Keratinocyte (primary cell): ENCODE results near the gene PHOX2B. TPM values are rescaled to one million over a fixed set of nuclear protein-coding genes. Genes with fewer than 3 reads are reported as not detected.

Experiments used
- DNase-seq: peaks from one replicate; pipeline ENCODE4 v3.0.0-alpha.2; 2011; ENCODE audit warnings: low read depth, missing footprints, low spot score
- FAIRE-seq: peaks from 2 replicates; lab custom pipeline; 2011; peaks lifted over from hg19 to GRCh38; lab: Jason Lieb, UNC
- H2AFZ ChIP-seq: 2 replicates; pipeline ENCODE4 v1.6.0; 2012; ENCODE audit warnings: low read length, control low read depth, inconsistent platforms; ENCODE audit not compliant: control insufficient read depth
- H3K27ac ChIP-seq: 2 replicates; pipeline ENCODE4 v1.5.1; 2011; ENCODE audit warnings: low read length; ENCODE audit not compliant: control insufficient read depth, insufficient read depth
- H3K27me3 ChIP-seq: 3 replicates; pipeline ENCODE4 v1.6.0; 2011; ENCODE audit warnings: low read length; ENCODE audit not compliant: control insufficient read depth, insufficient read depth; ENCODE audit errors: extremely low read depth
- H3K36me3 ChIP-seq, 2 experiments: 2 replicates in 1 of 2; 3 replicates in 1 of 2; pipeline ENCODE4 v1.5.1; 2011; ENCODE audit warnings: low read length in 2 of 2, mild to moderate bottlenecking in 1 of 2; ENCODE audit not compliant: control insufficient read depth in 2 of 2, insufficient read depth in 2 of 2; ENCODE audit errors: extremely low read depth in 1 of 2
- H3K4me1 ChIP-seq: 3 replicates; pipeline ENCODE4 v1.5.1; 2011; ENCODE audit warnings: low read length; ENCODE audit not compliant: control insufficient read depth, insufficient read depth; ENCODE audit errors: extremely low read depth
- H3K4me2 ChIP-seq: 3 replicates; pipeline ENCODE4 v1.6.0; 2011; ENCODE audit warnings: low read depth, low read length; ENCODE audit not compliant: control insufficient read depth, insufficient read depth; ENCODE audit errors: extremely low read depth
- H3K4me3 ChIP-seq, 3 experiments: fragments of 200-600 bp in 1 of 3; sonication (generic) in 1 of 3; 2 replicates in 2 of 3; 3 replicates in 1 of 3; pipeline ENCODE4 v1.5.1; 2011 to 2016; ENCODE audit warnings: low read length in 3 of 3, mild to moderate bottlenecking in 3 of 3, control low read depth in 2 of 3, inconsistent platforms in 1 of 3, low read depth in 1 of 3, mixed read lengths in 1 of 3, mixed run types in 1 of 3, moderate library complexity in 1 of 3; ENCODE audit not compliant: control insufficient read depth in 2 of 3, insufficient read depth in 2 of 3; ENCODE audit errors: extremely low read depth in 1 of 3
- H3K79me2 ChIP-seq: 2 replicates; pipeline ENCODE4 v1.6.0; 2012; ENCODE audit warnings: low read length; ENCODE audit not compliant: control insufficient read depth, insufficient read depth
- H3K9ac ChIP-seq: 3 replicates; pipeline ENCODE4 v1.6.0; 2011; ENCODE audit warnings: low read length; ENCODE audit not compliant: control insufficient read depth, insufficient read depth; ENCODE audit errors: extremely low read depth
- H3K9me1 ChIP-seq: 3 replicates; pipeline ENCODE4 v1.6.0; 2011; ENCODE audit warnings: low read length; ENCODE audit not compliant: control insufficient read depth, insufficient read depth; ENCODE audit errors: extremely low read depth
- H3K9me3 ChIP-seq: 2 replicates; pipeline ENCODE4 v1.5.1; 2012; ENCODE audit warnings: low read depth, low read length; ENCODE audit not compliant: control insufficient read depth
- H4K20me1 ChIP-seq: 3 replicates; pipeline ENCODE4 v1.6.0; 2011; ENCODE audit warnings: low read length; ENCODE audit not compliant: control insufficient read depth, insufficient read depth; ENCODE audit errors: extremely low read depth
- EZH2 ChIP-seq: IDR thresholded peaks from one replicate; pipeline ENCODE4 v1.6.1; 2012; ENCODE audit warnings: inconsistent platforms, mild to moderate bottlenecking, low read length, moderate library complexity
- dilution Hi-C: fragments of 300-500 bp; cut with MboI; formaldehyde crosslinking; loops from one replicate; pipeline ENCODE4 v1.7.0; 2020; ENCODE audit warnings: low sequenced_read_pairs; ENCODE audit not compliant: extremely low pct_ligation_motif_present
- polyA plus RNA-seq, 5 experiments: library from polyadenylated mRNA; depleted of rRNA in 3 of 5; stranded (reverse) in 3 of 5; stranded (forward) in 1 of 5; unstranded in 1 of 5; fragments of >200 nt; gene quantifications; 1 replicate in 1 of 5; 2 replicates in 3 of 5; 3 replicates in 1 of 5; pipeline versions ENCODE4 v1.2.1 to v1.2.3, GENCODE V29; 2011 to 2012; ENCODE audit warnings: missing spikeins in 2 of 5, low read depth in 1 of 5, low replicate concordance in 1 of 5
- TF ChIP-seq, protein P1 (sequence below), 3 experiments: IDR thresholded peaks in 1 of 3; conservative IDR thresholded peaks in 1 of 3; optimal IDR thresholded peaks in 1 of 3; 2 replicates in 2 of 3; 3 replicates in 1 of 3; pipeline versions ENCODE3 to v1.5.1; 2011; ENCODE audit warnings: low read length in 3 of 3, mild to moderate bottlenecking in 3 of 3, moderate library complexity in 2 of 3, control low read depth in 1 of 3, inconsistent platforms in 1 of 3; ENCODE audit not compliant: insufficient read depth in 2 of 3; ENCODE audit errors: extremely low read depth in 1 of 3

PHOX2B gene
- polyA plus RNA-seq, 1 donor (not counting 4 experiments of a cell fraction or from before 2014, with no cell fraction given) = not detected

DNA sequence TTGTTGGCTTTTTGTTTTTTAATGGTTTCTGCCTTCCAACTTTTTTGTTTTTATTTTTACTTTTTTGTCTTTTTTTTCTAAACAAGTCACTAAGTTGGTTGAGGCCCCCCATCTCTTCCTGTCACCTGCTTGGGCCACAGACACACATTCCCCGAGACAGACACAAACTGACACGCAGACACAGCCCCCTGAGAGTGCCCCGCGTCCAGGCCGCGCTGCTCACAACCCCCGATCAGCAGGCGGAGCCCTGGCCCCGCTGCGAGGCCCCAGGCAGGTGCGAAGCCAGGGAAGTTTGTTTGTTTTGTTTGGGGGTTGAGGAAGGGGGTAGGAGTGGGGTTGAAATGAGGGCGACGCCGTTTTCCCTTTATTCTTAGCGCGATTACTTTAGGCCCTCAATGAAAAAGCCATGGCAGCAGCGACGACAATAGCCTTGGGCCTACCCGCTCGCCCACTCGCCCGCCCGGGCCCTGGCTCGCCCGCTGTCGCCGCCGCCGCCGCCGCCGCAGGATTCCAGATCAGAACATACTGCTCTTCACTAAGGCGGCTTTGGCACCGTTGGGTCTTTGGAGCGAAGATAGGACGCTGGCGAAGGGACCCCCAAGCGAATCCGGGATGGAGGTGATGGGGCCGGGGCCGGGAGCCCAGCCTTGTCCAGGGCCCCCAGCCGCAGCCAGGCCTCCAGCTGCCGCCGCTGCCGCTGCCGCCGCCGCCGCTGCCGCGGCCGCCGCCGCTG lies 3.1 kb downstream of the PHOX2B start:
- Histone ChIP-seq H3K79me2 (no peaks in the 10 kb centered on the region), H3K27ac (no peak overlapping the region), H3K4me1 (no peaks in the 10 kb centered on the region), H3K36me3 (no peaks in the 10 kb centered on the region), H4K20me1 (peaks cover 3% of the 10 kb centered on the region), H3K4me3 (no peak overlapping the region), H3K9me3 (no peaks in the 10 kb centered on the region), H3K4me2 (no peak overlapping the region), H3K9ac (no peak overlapping the region), H2AFZ (no peak overlapping the region), H3K27me3 (peaks cover 86% of the 10 kb centered on the region), H3K9me1 (no peaks in the 10 kb centered on the region)
- TF ChIP-seq, protein P1, sequence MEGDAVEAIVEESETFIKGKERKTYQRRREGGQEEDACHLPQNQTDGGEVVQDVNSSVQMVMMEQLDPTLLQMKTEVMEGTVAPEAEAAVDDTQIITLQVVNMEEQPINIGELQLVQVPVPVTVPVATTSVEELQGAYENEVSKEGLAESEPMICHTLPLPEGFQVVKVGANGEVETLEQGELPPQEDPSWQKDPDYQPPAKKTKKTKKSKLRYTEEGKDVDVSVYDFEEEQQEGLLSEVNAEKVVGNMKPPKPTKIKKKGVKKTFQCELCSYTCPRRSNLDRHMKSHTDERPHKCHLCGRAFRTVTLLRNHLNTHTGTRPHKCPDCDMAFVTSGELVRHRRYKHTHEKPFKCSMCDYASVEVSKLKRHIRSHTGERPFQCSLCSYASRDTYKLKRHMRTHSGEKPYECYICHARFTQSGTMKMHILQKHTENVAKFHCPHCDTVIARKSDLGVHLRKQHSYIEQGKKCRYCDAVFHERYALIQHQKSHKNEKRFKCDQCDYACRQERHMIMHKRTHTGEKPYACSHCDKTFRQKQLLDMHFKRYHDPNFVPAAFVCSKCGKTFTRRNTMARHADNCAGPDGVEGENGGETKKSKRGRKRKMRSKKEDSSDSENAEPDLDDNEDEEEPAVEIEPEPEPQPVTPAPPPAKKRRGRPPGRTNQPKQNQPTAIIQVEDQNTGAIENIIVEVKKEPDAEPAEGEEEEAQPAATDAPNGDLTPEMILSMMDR (optimal IDR thresholded peaks at IDR 0.05 in 1 of 3, IDR thresholded peaks at IDR 0.05 in 1 of 3, conservative IDR thresholded peaks at IDR 0.05 in 1 of 3; ENCODE audit: extremely low read depth in 1 of 3, insufficient read depth in 2 of 3, low read length in 3 of 3) = no peak
- peak; percentile 41 for TF ChIP-seq EZH2
- dilution Hi-C loops = no loop called here
- no peak for DNase-seq
- FAIRE-seq = no peak

DNA sequence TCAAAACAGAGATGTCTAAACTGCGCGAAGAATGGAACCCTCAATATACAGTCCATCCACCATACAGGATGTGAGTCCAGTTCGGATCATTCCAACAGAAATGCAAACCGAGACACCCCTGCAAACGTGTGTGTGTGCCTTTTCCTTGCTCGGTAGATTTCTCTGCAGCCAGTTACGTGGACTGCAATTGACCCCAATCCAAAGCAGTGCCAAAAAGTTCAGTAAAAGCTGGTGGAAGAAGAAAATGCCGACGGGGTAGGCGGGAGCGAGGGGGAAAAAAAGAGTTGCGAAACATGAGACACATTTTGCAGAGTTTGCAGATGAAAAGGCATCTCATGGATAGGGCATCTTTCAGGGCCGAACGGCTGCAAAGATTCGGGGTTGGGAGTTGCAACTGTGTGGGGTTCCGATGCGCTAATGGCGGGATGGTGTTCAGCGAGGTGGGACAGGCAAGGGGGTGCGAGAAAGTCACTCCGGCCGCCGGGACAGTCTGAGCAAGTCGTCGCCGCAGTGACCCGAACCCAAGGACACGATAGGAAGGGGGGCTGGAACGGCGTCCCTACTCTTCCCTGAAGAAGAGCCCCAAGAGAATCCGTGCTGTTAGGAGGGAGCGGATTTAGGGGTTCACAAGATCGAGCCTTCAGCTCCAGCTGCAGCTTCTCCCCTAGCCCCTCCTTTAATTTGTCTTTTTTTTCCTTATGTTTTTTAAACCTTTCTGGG lies 3.8 kb downstream of the PHOX2B start:
- peaks cover 83% of the 10 kb centered on the region for H3K27me3 ChIP-seq

More for the DNA sequence above, 3.8 kb downstream of the PHOX2B start:
- FAIRE-seq (no peak), DNase-seq (no peak)
- Histone ChIP-seq H3K9me1 (no peaks in the 10 kb centered on the region), H3K9me3 (no peaks in the 10 kb centered on the region), H3K4me2 (no peak overlapping the region), H4K20me1 (peaks cover 3% of the 10 kb centered on the region), H3K9ac (no peak overlapping the region), H3K27ac (no peak overlapping the region), H3K79me2 (no peaks in the 10 kb centered on the region), H3K36me3 (no peaks in the 10 kb centered on the region), H3K4me1 (no peaks in the 10 kb centered on the region), H3K4me3 (no peak overlapping the region), H2AFZ (no peak overlapping the region)
- peak; percentile 92 for TF ChIP-seq EZH2
- TF ChIP-seq, protein P1 (optimal IDR thresholded peaks at IDR 0.05 in 1 of 3, IDR thresholded peaks at IDR 0.05 in 1 of 3, conservative IDR thresholded peaks at IDR 0.05 in 1 of 3; ENCODE audit: extremely low read depth in 1 of 3, insufficient read depth in 2 of 3, low read length in 3 of 3) = no peak
- dilution Hi-C loops = no loop called here
